Adrenal gland (tissue), 12 donors: ENCODE results near the gene LGMN. TPM values are rescaled to one million over a fixed set of nuclear protein-coding genes. Genes with fewer than 3 reads are reported as not detected.
"Not testable (repeated sequence)": the region's sequence is repeated elsewhere in the genome, so short reads cannot be mapped to it uniquely, and the experiment has no call there.

Experiments used
- DNase-seq, 7 donors: peaks; one replicate each; pipeline ENCODE4 v3.0.0-alpha.2; 2019 to 2020
- H3K27ac ChIP-seq, 5 donors: fragments of 200-600 bp; sonication (generic) in 4 of 5; 1 replicate in 3 of 5; 2 replicates in 2 of 5; pipeline versions ENCODE4 v1.5.1 to v1.8.0; 2016 to 2020; ENCODE audit warnings: mild to moderate bottlenecking in 1 of 5
- H3K27me3 ChIP-seq: fragments of 200-600 bp; 2 replicates; pipeline ENCODE4 v1.8.0; 2021
- H3K36me3 ChIP-seq, 2 donors: fragments of 200-600 bp; replicated peaks in 1 of 2; 1 replicate in 1 of 2; 2 replicates in 1 of 2; pipeline versions ENCODE4 v1.5.1 to v1.8.0; 2018 to 2022
- H3K4me1 ChIP-seq, 2 donors: fragments of 200-600 bp; replicated peaks in 1 of 2; 1 replicate in 1 of 2; 2 replicates in 1 of 2; pipeline versions ENCODE4 v1.5.1 to v1.8.0; 2018 to 2021
- H3K4me3 ChIP-seq, 4 donors: fragments of 200-600 bp; sonication (generic) in 3 of 4; one replicate each; pipeline ENCODE4 v1.5.1; 2016 to 2018
- H3K9me3 ChIP-seq, 3 donors: fragments of 200-600 bp; sonication (generic) in 1 of 3; replicated peaks in 1 of 3; 1 replicate in 2 of 3; 2 replicates in 1 of 3; pipeline versions ENCODE4 v1.5.1 to v1.8.0; 2016 to 2021
- CTCF ChIP-seq, 6 experiments: fragments of 450-650 bp in 4 of 6; fragments of 200-600 bp in 2 of 6; sonication (generic) in 1 of 6; IDR thresholded peaks; 1 replicate in 5 of 6; 2 replicates in 1 of 6; pipeline versions ENCODE4 v1.5.1 to v1.8.0; 2016 to 2021; ENCODE audit warnings: antibody characterized with exemption in 6 of 6, mild to moderate bottlenecking in 2 of 6, moderate library complexity in 1 of 6
- POLR2A ChIP-seq, 2 donors: fragments of 450-650 bp; IDR thresholded peaks; one replicate each; pipeline ENCODE4 v1.6.1; 2017; ENCODE audit warnings: antibody characterized with exemption in 2 of 2, mild to moderate bottlenecking in 2 of 2, moderate library complexity in 1 of 2
- WGBS, 4 donors: extraction: QIAGEN DNeasy Blood & Tissue Kit in 2 of 4; methylation state at CpG; one replicate each; pipeline versions ENCODE4 v1.1.5 to v1.1.7; 2013 to 2017; 5-methylcytosine and 5-hydroxymethylcytosine counted together
- intact Hi-C, 2 donors: fragments of 100-400 bp; cut with DNase I; formaldehyde crosslinking; loops; one replicate each; pipeline versions ENCODE4 v1.14.1 to v1.15.0; 2022 to 2023
- polyA plus RNA-seq, 3 donors: library from polyadenylated mRNA; stranded (reverse); fragments of 200-250 nt in 2 of 3; fragments of 350-450 nt in 1 of 3; fragmentation: Illumina TruSeq in 1 of 3; extraction: RNeasy Lipid Tissue Mini Kit (QIAGEN cat#74804) in 1 of 3; gene quantifications; one replicate each; pipeline ENCODE4 v1.2.3, GENCODE V29; 2013 to 2014
- total RNA-seq, 9 donors: library from RNA; depleted of rRNA in 4 of 9; stranded (reverse); fragments of >200 nt in 4 of 9; fragments of 120-200 nt in 1 of 9; fragmentation: NEBNext Ultra II Directional in 1 of 9; extraction: Animal tissue kit (Norgen Biotek cat#: 25700) in 1 of 9; gene quantifications; one replicate each; pipeline versions ENCODE4 v1.1.0 to v1.2.4, GENCODE V29; 2013 to 2023
- donor health status: healthy with polysubstance abuse.
- donor health status: Bipolar disorder and iron deficiency.
- donor health status: DM: yes; HTN: yes; CAD: no.
- donor health status: DM: no; HTN: no; CAD: no.
- donor health status: DM: no; HTN: no; CAD: no.
- donor health status: DM: yes; HTN: yes; CAD: no.

The LGMN gene
- total and polyA plus RNA-seq, 12 donors: 66.6 to 153 (median 117) TPM

- Histone ChIP-seq H3K9me3 (no peaks in the 10 kb centered on the region), H3K4me1 (peaks cover 5 to 7% of the 10 kb centered on the region in 2 donors), H3K27me3 (no peaks in the 10 kb centered on the region), H3K36me3 (no peaks in the 10 kb centered on the region), H3K27ac (peak overlapping the region in 3 of 5 donors; percentile 21 to 68 (median 41)), H3K4me3 (no peak overlapping the region)
- TF ChIP-seq CTCF (IDR thresholded peaks at IDR 0.05): no peak
- no peak for TF ChIP-seq POLR2A (IDR thresholded peaks at IDR 0.05)
- intact Hi-C loops: no loop called here
- peak in 3 of 7 donors; percentile 35 to 57 (median 47) for DNase-seq
- WGBS, 4 donors: 63 to 73% (median 69%) methylated on average over 5 of the region's 5 CpGs
These were observed 4.8 kb upstream of the LGMN start for GRCh38 chr14:92753250-92753649.

GRCh38 chr14:92751819-92752218 lies 3.4 kb upstream of the LGMN start:
- Histone ChIP-seq H3K27me3 (no peaks in the 10 kb centered on the region), H3K9me3 (no peaks in the 10 kb centered on the region), H3K36me3 (no peaks in the 10 kb centered on the region), H3K4me1 (peaks cover 5 to 14% of the 10 kb centered on the region in 2 donors), H3K4me3 (no peak overlapping the region), H3K27ac (no peak overlapping the region)
- intact Hi-C loops: no loop called here
- WGBS, 4 donors: 74 to 86% (median 79%) methylated on average over 4 of the region's 4 CpGs
- no peak for TF ChIP-seq CTCF (IDR thresholded peaks at IDR 0.05)
- no peak for TF ChIP-seq POLR2A (IDR thresholded peaks at IDR 0.05)
- DNase-seq: no peak

GRCh38 chr14:92750994-92751400 lies 2.6 kb upstream of the LGMN start:
- DNase-seq: peak; percentile 70 to 89 (median 83)
- 56 to 65% (median 60%) methylated on average over 4 to 5 of the region's 5 CpGs for WGBS, 4 donors
- Histone ChIP-seq H3K27ac (peak overlapping the region in 3 of 5 donors; percentile 28 to 71 (median 63)), H3K9me3 (no peaks in the 10 kb centered on the region), H3K4me1 (peaks cover 5 to 14% of the 10 kb centered on the region in 2 donors), H3K36me3 (no peaks in the 10 kb centered on the region), H3K4me3 (peak overlapping the region in 1 of 4 donors; percentile 5), H3K27me3 (no peaks in the 10 kb centered on the region)
- peak in 1 of 2 donors; percentile 1 for TF ChIP-seq POLR2A (IDR thresholded peaks at IDR 0.05)
- no peak for TF ChIP-seq CTCF (IDR thresholded peaks at IDR 0.05)
- intact Hi-C loops: no loop called here

- Histone ChIP-seq H3K4me1 (peaks cover 5 to 14% of the 10 kb centered on the region in 2 donors), H3K27ac (peak overlapping the region in 1 of 5 donors; percentile 71), H3K4me3 (peak overlapping the region in 1 of 4 donors; percentile 5)
- H3K27me3 ChIP-seq, DNase-seq, intact Hi-C loops, H3K9me3 ChIP-seq, H3K36me3 ChIP-seq: not testable (repeated sequence)
- WGBS, 4 donors: 76 to 82% (median 78%) methylated on average over 10 of the region's 10 CpGs
These were observed 1.8 kb upstream of the LGMN start for GRCh38 chr14:92750222-92750728.

- intact Hi-C loops: no loop called here
- Histone ChIP-seq H3K27ac (peak overlapping the region in 4 of 5 donors; percentile 55 to 79 (median 74)), H3K27me3 (no peaks in the 10 kb centered on the region), H3K9me3 (no peaks in the 10 kb centered on the region), H3K4me3 (peak overlapping the region; percentile 32 to 67 (median 60)), H3K36me3 (peaks cover 0 to 3% of the 10 kb centered on the region in 2 donors), H3K4me1 (peaks cover 5 to 14% of the 10 kb centered on the region in 2 donors)
- TF ChIP-seq CTCF (IDR thresholded peaks at IDR 0.05) (no peak), POLR2A (IDR thresholded peaks at IDR 0.05) (no peak)
- no peak for DNase-seq
- 5 to 8% (median 6%) methylated on average over 16 of the region's 16 CpGs for WGBS, 4 donors
These were observed 647 bp downstream of the LGMN start for GRCh38 chr14:92747701-92748258.
